Heart right ventricle (tissue), 16 donors: Measurements from ENCODE around the gene KIAA0513. TPM values are rescaled to one million over a fixed set of nuclear protein-coding genes. Genes with fewer than 3 reads are reported as not detected.
A peak's percentile ranks its signal among the peaks of the same experiment; 100 is the strongest.

Source experiments
- ATAC-seq, 8 donors: fragments of 200-7000 bp; cut with Tn5 transposase; one replicate each; pipeline ENCODE4 v1.9.1; 2020; ENCODE audit warnings: mild to moderate bottlenecking in 8 of 8, moderate library complexity in 8 of 8, moderate number of reproducible peaks in 1 of 8
- DNase-seq, 2 donors: peaks; one replicate each; pipeline ENCODE4 v3.0.0-alpha.2; 2020
- H3K27ac ChIP-seq, 10 donors: fragments of 200-600 bp; sonication (generic) in 2 of 10; one replicate each; pipeline versions ENCODE4 v1.5.0 to v1.8.0; 2020 to 2022; ENCODE audit warnings: mild to moderate bottlenecking in 3 of 10
- H3K27me3 ChIP-seq, 7 donors: fragments of 200-600 bp; one replicate each; pipeline ENCODE4 v1.8.0; 2021 to 2022; ENCODE audit warnings: mild to moderate bottlenecking in 2 of 7
- H3K36me3 ChIP-seq, 9 donors: fragments of 200-600 bp; sonication (generic) in 1 of 9; one replicate each; pipeline versions ENCODE4 v1.5.0 to v1.8.0; 2020 to 2022; ENCODE audit warnings: mild to moderate bottlenecking in 2 of 9
- H3K4me1 ChIP-seq, 9 donors: fragments of 200-600 bp; sonication (generic) in 1 of 9; one replicate each; pipeline versions ENCODE4 v1.5.0 to v1.8.0; 2020 to 2022; ENCODE audit warnings: mild to moderate bottlenecking in 4 of 9
- H3K4me3 ChIP-seq, 10 donors: fragments of 200-600 bp; sonication (generic) in 2 of 10; one replicate each; pipeline versions ENCODE4 v1.5.0 to v1.8.0; 2020 to 2022; ENCODE audit warnings: mild to moderate bottlenecking in 7 of 10, moderate library complexity in 2 of 10
- H3K9me3 ChIP-seq, 11 donors: fragments of 200-600 bp in 10 of 11; sonication (generic) in 2 of 11; one replicate each; pipeline versions ENCODE4 v1.5.0 to v1.8.0; 2013 to 2022; ENCODE audit warnings: mild to moderate bottlenecking in 2 of 11, control low read depth in 1 of 11, moderate library complexity in 1 of 11
- WGBS, 2 donors: extraction: QIAGEN DNeasy Blood & Tissue Kit; methylation state at CpG; one replicate each; pipeline ENCODE4 v1.1.7; 2013; ENCODE audit warnings: inconsistent platforms in 1 of 2; 5-methylcytosine and 5-hydroxymethylcytosine counted together
- intact Hi-C, 10 donors: fragments of 100-400 bp; cut with DNase I; formaldehyde crosslinking; loops; one replicate each; pipeline versions ENCODE4 v1.11.1 to v1.14.2; 2022
- polyA plus RNA-seq, 2 donors: library from polyadenylated mRNA; stranded (reverse); fragments of 200-250 nt; gene quantifications; one replicate each; pipeline ENCODE4 v1.2.3, GENCODE V29; 2013
- total RNA-seq, 10 donors: library from RNA; stranded (reverse); fragmentation: NEBNext Ultra II Directional in 3 of 10; extraction: Animal tissue kit (Norgen Biotek cat#: 25700) in 3 of 10; gene quantifications; one replicate each; pipeline versions ENCODE4 v1.2.1 to v1.2.4, GENCODE V29; 2021 to 2023
- TF ChIP-seq, protein P1 (sequence below), 9 donors: fragments of 200-600 bp; sonication (generic) in 2 of 9; IDR thresholded peaks; one replicate each; pipeline versions ENCODE4 v1.5.0 to v1.8.0; 2021 to 2022; ENCODE audit warnings: antibody characterized with exemption in 9 of 9, mild to moderate bottlenecking in 5 of 9, moderate library complexity in 1 of 9
- donor health status: Arrhythmogenic right ventricular cardiomyopathy.
- donor health status: ischemic (EF 13 %, LVEDD 7.1; RV severe dilation, severe dysfunction).
- donor health status: healthy with polysubstance abuse.
- donor health status: DM: no; HTN: yes; CAD: no.
- donor health status: DM: no; HTN: no; CAD: no.
- donor health status: ischemic (EF 25% LVEDD 6.9; RV normal size, moderate dysfunction).
- donor health status: ischemic (EF 25% LVEDD 5.7; RV mildly dilated, moderate dysfunction).
- donor health status: healthy.
- donor health status: DM: yes; HTN: yes; CAD: no.
- donor health status: Ischemic cardiomyopathy.
- donor health status: ischemic (EF 35%, LVEDD 5.7; RV mildly dilated, moderate dysfunction).
- donor health status: nonischemic (EF 11% LVEDD 7.7; RV severe dilation, severe dysfunction).
- donor health status: DM: yes; HTN: yes; CAD: no.
- donor health status: PGD.
- donor health status: ischemic (EF 29% LVEDD 5.4; RV normal size, mild dysfunction).
- donor health status: nonischemic (EF 23%, LVEDD 6.1; RV moderate dilation, normal function).

The KIAA0513 gene
- total and polyA plus RNA-seq, 12 donors, result 2.4 to 10.9 (median 8.3) TPM

GRCh38 chr16:85058909-85059308, 31.3 kb downstream of the KIAA0513 start:
- Histone ChIP-seq H3K4me1 (peaks cover 2 to 64% (median 23%) of the 10 kb centered on the region in 9 donors), H3K27ac (no peak overlapping the region), H3K36me3 (peaks cover 0 to 17% (median 0%) of the 10 kb centered on the region in 9 donors), H3K4me3 (no peak overlapping the region), H3K9me3 (no peaks in the 10 kb centered on the region), H3K27me3 (no peaks in the 10 kb centered on the region)
- TF ChIP-seq, protein P1, sequence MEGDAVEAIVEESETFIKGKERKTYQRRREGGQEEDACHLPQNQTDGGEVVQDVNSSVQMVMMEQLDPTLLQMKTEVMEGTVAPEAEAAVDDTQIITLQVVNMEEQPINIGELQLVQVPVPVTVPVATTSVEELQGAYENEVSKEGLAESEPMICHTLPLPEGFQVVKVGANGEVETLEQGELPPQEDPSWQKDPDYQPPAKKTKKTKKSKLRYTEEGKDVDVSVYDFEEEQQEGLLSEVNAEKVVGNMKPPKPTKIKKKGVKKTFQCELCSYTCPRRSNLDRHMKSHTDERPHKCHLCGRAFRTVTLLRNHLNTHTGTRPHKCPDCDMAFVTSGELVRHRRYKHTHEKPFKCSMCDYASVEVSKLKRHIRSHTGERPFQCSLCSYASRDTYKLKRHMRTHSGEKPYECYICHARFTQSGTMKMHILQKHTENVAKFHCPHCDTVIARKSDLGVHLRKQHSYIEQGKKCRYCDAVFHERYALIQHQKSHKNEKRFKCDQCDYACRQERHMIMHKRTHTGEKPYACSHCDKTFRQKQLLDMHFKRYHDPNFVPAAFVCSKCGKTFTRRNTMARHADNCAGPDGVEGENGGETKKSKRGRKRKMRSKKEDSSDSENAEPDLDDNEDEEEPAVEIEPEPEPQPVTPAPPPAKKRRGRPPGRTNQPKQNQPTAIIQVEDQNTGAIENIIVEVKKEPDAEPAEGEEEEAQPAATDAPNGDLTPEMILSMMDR (IDR thresholded peaks at IDR 0.05), result no peak
- 72 to 98% methylated on average over 4 of the region's 4 CpGs for WGBS, 2 donors
- DNase-seq, result no peak
- no peak for ATAC-seq
- intact Hi-C loops, result no loop called here

GRCh38 chr16:85061566-85061965, 34.0 kb downstream of the KIAA0513 start:
- H3K4me3 ChIP-seq, result no peak overlapping the region
- H3K4me1 ChIP-seq, result peaks cover 0 to 42% (median 10%) of the 10 kb centered on the region in 9 donors
- H3K9me3 ChIP-seq, result no peaks in the 10 kb centered on the region
- H3K27me3 ChIP-seq, result no peaks in the 10 kb centered on the region
- H3K36me3 ChIP-seq, result peaks cover 0 to 18% (median 0%) of the 10 kb centered on the region in 9 donors
- TF ChIP-seq, protein P1 (IDR thresholded peaks at IDR 0.05), result no peak
- ATAC-seq (peak in 6 of 8 donors; percentile 23 to 65 (median 46)), DNase-seq (peak in 1 of 2 donors; percentile 26)
- intact Hi-C loops, result no loop called here
- peak overlapping the region in 1 of 10 donors; percentile 71 for H3K27ac ChIP-seq
- WGBS, 2 donors, result 91% methylated on average over 8 of the region's 8 CpGs

GRCh38 chr16:85062323-85062722, 34.7 kb downstream of the KIAA0513 start:
- Histone ChIP-seq H3K9me3 (no peaks in the 10 kb centered on the region), H3K4me1 (peaks cover 0 to 34% (median 6%) of the 10 kb centered on the region in 9 donors), H3K4me3 (no peak overlapping the region), H3K27me3 (no peaks in the 10 kb centered on the region), H3K27ac (peak overlapping the region in 1 of 10 donors; percentile 71), H3K36me3 (peaks cover 0 to 26% (median 4%) of the 10 kb centered on the region in 9 donors)
- WGBS, 2 donors, result 90 to 93% methylated on average over 9 of the region's 9 CpGs
- ATAC-seq (no peak), DNase-seq (no peak)
- TF ChIP-seq, protein P1 (IDR thresholded peaks at IDR 0.05), result no peak
- intact Hi-C loops, result no loop called here

DNA sequence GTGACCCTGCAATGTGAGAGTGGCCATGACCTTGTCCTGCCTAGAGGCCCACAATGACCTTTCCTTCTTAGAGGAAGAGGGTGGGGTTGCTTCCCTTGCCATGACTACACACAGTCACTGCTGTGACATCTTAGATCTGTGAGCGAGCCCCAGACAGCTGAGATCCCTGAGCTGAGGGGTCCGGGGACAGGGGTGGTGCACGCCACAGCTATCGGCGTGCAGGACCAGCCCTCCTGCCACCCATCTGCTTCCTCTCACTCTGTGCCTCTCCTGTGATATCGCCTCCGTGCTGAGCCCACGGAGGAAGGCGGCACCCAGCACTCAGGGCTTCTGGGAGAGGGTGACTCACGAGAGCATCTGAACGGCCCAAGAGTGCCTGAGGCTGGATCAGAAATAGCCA, 35.2 kb downstream of the KIAA0513 start:
- intact Hi-C loops, result no loop called here
- Histone ChIP-seq H3K36me3 (peaks cover 0 to 27% (median 9%) of the 10 kb centered on the region in 9 donors), H3K27ac (peak overlapping the region in 1 of 10 donors; percentile 71), H3K27me3 (no peaks in the 10 kb centered on the region), H3K4me3 (no peak overlapping the region), H3K9me3 (no peaks in the 10 kb centered on the region), H3K4me1 (peaks cover 0 to 29% (median 2%) of the 10 kb centered on the region in 9 donors)
- peak in 4 of 8 donors; percentile 6 to 25 (median 22) for ATAC-seq
- TF ChIP-seq, protein P1 (IDR thresholded peaks at IDR 0.05), result no peak
- no peak for DNase-seq
- 83 to 91% methylated on average over 11 of the region's 11 CpGs for WGBS, 2 donors
